HG03571 (cell line): ENCODE data around the gene DMD.
"Not testable (repeated sequence)": the region's sequence is repeated elsewhere in the genome, so short reads cannot be mapped to it uniquely, and the experiment has no call there.

Source experiments
- ATAC-seq: cut with Tn5 transposase; IDR thresholded peaks from one replicate; pipeline ENCODE4 v1.9.1; 2021; ENCODE audit not compliant: unreplicated experiment

Gene DMD

GRCh38 chrX:31480696-31481095 is 1730.7 kb downstream of the DMD start:
- ATAC-seq = no peak

GRCh38 chrX:31471229-31471628 is 1740.1 kb downstream of the DMD start:
- no peak for ATAC-seq

- not testable (repeated sequence) for ATAC-seq
Measured at GRCh38 chrX:31470753-31471152, 1740.6 kb downstream of the DMD start.

GRCh38 chrX:31464306-31464915 is 1746.9 kb downstream of the DMD start:
- no peak for ATAC-seq

GRCh38 chrX:31461266-31461665 is 1750.1 kb downstream of the DMD start:
- no peak for ATAC-seq

GRCh38 chrX:31459361-31459760 is 1752.0 kb downstream of the DMD start:
- ATAC-seq = no peak

- no peak for ATAC-seq
Measured at GRCh38 chrX:31449965-31450364, 1761.4 kb downstream of the DMD start.

GRCh38 chrX:31449081-31449480 is 1762.3 kb downstream of the DMD start:
- no peak for ATAC-seq

GRCh38 chrX:31445542-31445941 is 1765.8 kb downstream of the DMD start:
- ATAC-seq = no peak

GRCh38 chrX:31443654-31444053 is 1767.7 kb downstream of the DMD start:
- no peak for ATAC-seq

GRCh38 chrX:31440546-31440945 is 1770.8 kb downstream of the DMD start:
- ATAC-seq = no peak

GRCh38 chrX:31436424-31436823 is 1774.9 kb downstream of the DMD start:
- ATAC-seq = no peak

GRCh38 chrX:31435592-31435991 is 1775.8 kb downstream of the DMD start:
- no peak for ATAC-seq

- no peak for ATAC-seq
Measured at GRCh38 chrX:31433856-31434255, 1777.5 kb downstream of the DMD start.

GRCh38 chrX:31429915-31430314 is 1781.4 kb downstream of the DMD start:
- no peak for ATAC-seq

- ATAC-seq = no peak
Measured at GRCh38 chrX:31423609-31424189, 1787.7 kb downstream of the DMD start.

GRCh38 chrX:31421441-31421840 is 1789.9 kb downstream of the DMD start:
- ATAC-seq = no peak

- ATAC-seq = no peak
Measured at GRCh38 chrX:31420711-31421151, 1790.6 kb downstream of the DMD start.

- ATAC-seq = no peak
Measured at GRCh38 chrX:31420302-31420701, 1791.0 kb downstream of the DMD start.

GRCh38 chrX:31397119-31397518 is 1814.2 kb downstream of the DMD start:
- no peak for ATAC-seq

- ATAC-seq = no peak
Measured at GRCh38 chrX:31392513-31392912, 1818.8 kb downstream of the DMD start.

GRCh38 chrX:31388946-31389345 is 1822.4 kb downstream of the DMD start:
- ATAC-seq = no peak

- ATAC-seq = no peak
Measured at GRCh38 chrX:31384471-31384870, 1826.9 kb downstream of the DMD start.
